HL-60 (cell line): ENCODE results near the gene ZC3H12C.

ENCODE experiments used
- DNase-seq, 2 experiments: peaks; one replicate each; pipeline ENCODE4 v3.0.0-alpha.2; 2010 to 2020; ENCODE audit warnings: low read depth in 1 of 2, low spot score in 1 of 2
- H3K27ac ChIP-seq: fragments of 250-450 bp; sonication (Bioruptor Pico); replicated peaks from 2 replicates; pipeline ENCODE4 v1.5.1; 2020; ENCODE audit warnings: mild to moderate bottlenecking, moderate library complexity
- H3K27me3 ChIP-seq: fragments of 250-450 bp; sonication (Bioruptor Pico); 2 replicates; pipeline ENCODE4 v1.5.1; 2021; ENCODE audit warnings: mild to moderate bottlenecking, moderate library complexity; ENCODE audit not compliant: insufficient read depth, poor library complexity, severe bottlenecking
- H3K4me3 ChIP-seq: replicated peaks from 2 replicates; pipeline ENCODE4 v1.5.1; 2011; ENCODE audit warnings: mild to moderate bottlenecking, control low read depth, low read length; ENCODE audit not compliant: insufficient read depth
- CTCF ChIP-seq: IDR thresholded peaks from one replicate; pipeline ENCODE4 v1.5.1; 2011; ENCODE audit warnings: low read length, control low read depth, inconsistent platforms; ENCODE audit not compliant: insufficient read depth
- GABPA ChIP-seq: IDR thresholded peaks from 2 replicates; pipeline ENCODE4 v1.6.1; 2012; ENCODE audit warnings: low read depth
- POLR2AphosphoS5 ChIP-seq: IDR thresholded peaks from 2 replicates; pipeline ENCODE4 v1.6.1; 2012; ENCODE audit warnings: low read depth
- REST ChIP-seq: IDR thresholded peaks from 2 replicates; pipeline ENCODE4 v1.6.1; 2012; ENCODE audit warnings: low read depth; ENCODE audit not compliant: insufficient replicate concordance
- SPI1 ChIP-seq: IDR thresholded peaks from 2 replicates; pipeline ENCODE4 v1.6.1; 2012; ENCODE audit warnings: low read depth, mild to moderate bottlenecking, borderline replicate concordance

ZC3H12C gene

GRCh38 chr11:110100476-110101240 is 7.5 kb downstream of the ZC3H12C start:
- peaks cover 4% of the 10 kb centered on the region for H3K27me3 ChIP-seq
- TF ChIP-seq SPI1, result no peak
- no peak for TF ChIP-seq GABPA
- no peak for TF ChIP-seq REST
- TF ChIP-seq POLR2AphosphoS5, result no peak
- no peak for TF ChIP-seq CTCF
- no peak overlapping the region for H3K27ac ChIP-seq
- DNase-seq, result no peak
- H3K4me3 ChIP-seq, result no peak overlapping the region

- Histone ChIP-seq H3K27me3 (no peaks in the 10 kb centered on the region), H3K27ac (no peak overlapping the region), H3K4me3 (no peak overlapping the region)
- DNase-seq, result no peak
- TF ChIP-seq REST, result no peak
- TF ChIP-seq SPI1, result no peak
- TF ChIP-seq POLR2AphosphoS5, result no peak
- no peak for TF ChIP-seq CTCF
- no peak for TF ChIP-seq GABPA
Observed at GRCh38 chr11:110106713-110107274, 13.6 kb downstream of the ZC3H12C start.

- no peak overlapping the region for H3K4me3 ChIP-seq
- no peak for DNase-seq
- H3K27me3 ChIP-seq, result no peaks in the 10 kb centered on the region
- no peak for TF ChIP-seq CTCF
- no peak for TF ChIP-seq REST
- TF ChIP-seq GABPA, result no peak
- TF ChIP-seq POLR2AphosphoS5, result no peak
- TF ChIP-seq SPI1, result no peak
- no peak overlapping the region for H3K27ac ChIP-seq
Observed at GRCh38 chr11:110110854-110111253, 17.7 kb downstream of the ZC3H12C start.
